Esophagus (tissue), 2 donors: ENCODE results near the gene FES. TPM values are rescaled to one million over a fixed set of nuclear protein-coding genes. Genes with fewer than 3 reads are reported as not detected.
A peak's percentile ranks its signal among the peaks of the same experiment; 100 is the strongest.

Source experiments
- H3K27ac ChIP-seq, 2 donors: one replicate each; pipeline ENCODE4 v1.5.1; 2013; ENCODE audit warnings: low read depth in 2 of 2, mild to moderate bottlenecking in 2 of 2, inconsistent platforms in 1 of 2, low read length in 1 of 2, moderate library complexity in 1 of 2
- H3K27me3 ChIP-seq, 2 donors: one replicate each; pipeline ENCODE4 v1.6.1; 2013; ENCODE audit warnings: low read length in 2 of 2, control low read depth in 1 of 2, mild to moderate bottlenecking in 1 of 2; ENCODE audit not compliant: insufficient read depth in 2 of 2, control insufficient read depth in 1 of 2
- H3K36me3 ChIP-seq, 2 donors: one replicate each; pipeline ENCODE4 v1.6.1; 2013; ENCODE audit warnings: low read length in 1 of 2; ENCODE audit not compliant: control insufficient read depth in 2 of 2, insufficient read depth in 2 of 2
- H3K4me1 ChIP-seq, 2 donors: one replicate each; pipeline ENCODE4 v1.6.1; 2013; ENCODE audit warnings: low read length in 1 of 2; ENCODE audit not compliant: control insufficient read depth in 2 of 2, insufficient read depth in 2 of 2
- H3K4me3 ChIP-seq, 2 donors: one replicate each; pipeline ENCODE4 v1.5.1; 2013; ENCODE audit warnings: low read length in 2 of 2, mild to moderate bottlenecking in 2 of 2, low read depth in 1 of 2, moderate library complexity in 1 of 2
- H3K9me3 ChIP-seq, 2 donors: one replicate each; pipeline ENCODE4 v1.6.1; 2013; ENCODE audit warnings: mild to moderate bottlenecking in 2 of 2, low read depth in 1 of 2, low read length in 1 of 2, moderate library complexity in 1 of 2; ENCODE audit not compliant: control insufficient read depth in 2 of 2, insufficient read depth in 1 of 2
- WGBS, 2 donors: extraction: QIAGEN DNeasy Blood & Tissue Kit; methylation state at CpG; one replicate each; pipeline ENCODE4 v1.1.7; 2013; 5-methylcytosine and 5-hydroxymethylcytosine counted together
- polyA plus RNA-seq, 2 donors: library from polyadenylated mRNA; stranded (reverse); fragments of 200-250 nt; gene quantifications; one replicate each; pipeline ENCODE4 v1.2.3, GENCODE V29; 2013
- donor health status: healthy with polysubstance abuse.
- donor health status: Bipolar disorder and iron deficiency.

Gene FES
- polyA plus RNA-seq, 2 donors, result 3.8 to 4.8 TPM

DNA sequence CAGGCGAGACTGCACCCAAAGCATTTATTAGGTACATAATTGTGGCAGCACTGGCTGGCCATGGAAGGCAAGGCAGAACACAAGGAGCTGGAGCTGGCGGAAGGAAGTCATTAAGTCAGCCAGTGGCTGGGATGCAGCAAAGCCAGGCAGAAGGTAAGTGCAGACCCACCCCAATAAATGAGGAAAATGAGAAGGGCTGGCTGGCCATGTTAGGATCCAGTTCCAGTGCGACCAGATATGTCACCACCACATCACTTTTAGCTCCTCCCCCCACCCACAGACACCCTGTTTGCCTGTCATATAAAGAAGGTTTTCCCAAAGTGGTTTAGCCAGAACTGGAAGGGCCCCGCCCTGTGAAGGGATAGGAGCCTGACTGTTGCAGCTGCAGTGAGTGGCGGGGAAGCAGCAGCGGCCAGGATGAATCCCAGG lies 16.0 kb upstream of the FES start, which contains the start of gene FURIN:
Gene FURIN (plus strand): TSS at position 328 of the 429 bp plus-strand sequence. CDS start 7,153 bp downstream, outside the sequence.
- H3K4me1 ChIP-seq, result peaks cover 8 to 14% of the 10 kb centered on the region in 2 donors
- no peaks in the 10 kb centered on the region for H3K27me3 ChIP-seq
- H3K27ac ChIP-seq, result peak within 1 kb of the TSS; percentile 76 to 90
- no peaks in the 10 kb centered on the region for H3K9me3 ChIP-seq
- H3K36me3 ChIP-seq, result no peaks in the 10 kb centered on the region
- 57 to 68% methylated on average over 6 of the region's 6 CpGs for WGBS, 2 donors
- H3K4me3 ChIP-seq, result no peak within 1 kb of the TSS

DNA sequence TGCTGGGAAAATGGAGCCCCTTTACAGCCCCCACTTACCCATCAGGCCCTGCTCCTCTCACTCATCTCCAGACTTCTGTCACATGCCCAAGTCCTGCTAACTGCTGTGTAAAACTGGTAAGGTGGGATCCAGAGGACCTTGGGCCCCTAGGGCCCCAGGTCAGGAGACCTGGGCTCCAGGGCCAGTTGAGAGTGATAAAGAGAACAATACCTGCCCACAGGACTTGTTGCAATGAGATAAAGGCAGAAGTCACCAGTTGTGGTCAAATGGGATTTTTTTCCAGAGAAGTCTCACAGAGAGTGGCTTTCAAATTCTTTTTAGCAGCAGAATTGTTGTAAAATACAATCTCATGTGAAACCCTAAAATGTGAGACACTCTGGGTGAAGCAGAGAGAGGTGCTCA lies 15.2 kb upstream of the FES start:
- H3K4me3 ChIP-seq, result no peak overlapping the region
- H3K27ac ChIP-seq, result peak overlapping the region; percentile 76 to 90
- H3K4me1 ChIP-seq, result peaks cover 13 to 21% of the 10 kb centered on the region in 2 donors
- no peaks in the 10 kb centered on the region for H3K36me3 ChIP-seq
- no peaks in the 10 kb centered on the region for H3K9me3 ChIP-seq
- no peaks in the 10 kb centered on the region for H3K27me3 ChIP-seq

DNA sequence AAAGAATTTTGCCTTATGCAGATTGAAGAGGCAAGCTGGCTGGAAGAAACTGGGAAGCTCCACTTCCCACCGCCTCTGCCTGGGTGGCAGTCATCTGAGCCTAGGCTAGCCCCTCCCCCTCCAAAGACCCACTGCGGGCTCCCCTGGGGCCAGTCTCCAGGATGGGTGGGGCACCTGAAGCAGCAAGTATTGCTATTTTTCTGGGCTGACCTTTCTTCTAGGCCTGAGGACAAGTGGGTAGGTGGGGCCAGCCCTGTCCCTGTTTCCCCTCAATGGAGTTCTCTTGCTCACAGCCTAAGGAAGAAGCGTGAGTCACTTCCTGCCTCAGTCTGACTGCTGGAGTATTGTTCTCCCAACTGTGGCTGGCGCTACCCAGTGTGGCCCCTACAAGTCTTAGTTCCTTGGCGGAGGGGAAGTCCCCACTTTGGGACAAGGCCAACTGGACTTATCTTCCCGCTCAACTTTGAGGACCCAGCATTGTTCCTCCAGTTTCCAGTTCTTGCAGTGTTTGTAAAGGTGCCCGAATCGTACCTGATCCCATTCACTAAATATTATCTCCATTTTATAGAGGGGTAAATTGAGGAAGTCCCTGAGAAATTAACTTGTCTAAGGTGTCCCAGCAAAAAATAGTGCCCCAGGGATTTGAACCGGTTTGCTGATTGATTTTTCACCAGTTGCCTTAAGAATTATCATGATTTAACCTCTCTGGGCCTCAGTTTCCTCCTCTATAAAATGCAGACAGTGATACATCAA lies 14.5 kb upstream of the FES start:
- 35 to 41% methylated on average over 9 of the region's 9 CpGs for WGBS, 2 donors
- Histone ChIP-seq H3K9me3 (no peaks in the 10 kb centered on the region), H3K4me3 (no peak overlapping the region), H3K36me3 (no peaks in the 10 kb centered on the region), H3K4me1 (peaks cover 14 to 23% of the 10 kb centered on the region in 2 donors), H3K27ac (peak overlapping the region; percentile 76 to 90), H3K27me3 (no peaks in the 10 kb centered on the region)

DNA sequence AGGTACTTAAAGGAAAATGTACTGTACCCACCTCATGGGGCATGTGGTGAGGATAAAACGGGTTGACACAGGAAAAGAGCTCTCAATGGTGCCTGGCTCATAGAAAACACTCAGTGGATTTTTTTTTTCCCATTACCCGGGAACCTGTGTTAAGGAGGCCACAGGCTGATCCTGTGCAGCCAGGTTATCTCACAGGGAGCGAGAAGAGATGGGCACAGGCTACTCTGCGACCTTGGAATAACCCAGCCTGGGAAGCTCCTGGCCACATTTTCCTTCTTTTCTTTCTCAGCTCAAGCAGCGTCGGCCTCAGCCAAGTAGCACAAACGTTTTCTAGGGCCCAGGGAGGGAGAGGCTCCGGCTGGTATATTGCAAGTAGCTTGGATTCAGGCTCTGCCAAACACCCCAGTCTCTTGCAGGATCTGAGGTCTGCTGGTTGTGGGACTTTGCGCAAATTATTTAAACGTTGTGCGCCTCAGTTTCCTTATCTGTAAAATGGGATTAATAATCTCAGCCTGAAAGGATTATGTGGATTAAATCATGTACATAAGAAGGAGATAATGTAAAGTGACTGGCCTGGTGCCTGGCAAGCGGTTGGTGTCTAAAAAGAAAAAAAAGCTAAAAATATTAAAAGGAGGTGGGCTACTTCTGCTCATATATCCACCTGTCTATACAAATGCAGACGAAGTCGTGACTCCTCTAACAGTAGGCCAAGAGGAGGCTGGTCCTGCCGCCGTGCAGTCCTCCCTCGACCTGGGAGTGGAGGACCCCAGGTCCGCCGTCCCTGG lies 13.8 kb upstream of the FES start:
- Histone ChIP-seq H3K36me3 (peaks cover 0 to 2% of the 10 kb centered on the region in 2 donors), H3K4me3 (peak overlapping the region; percentile 74 to 81), H3K27me3 (no peaks in the 10 kb centered on the region), H3K9me3 (no peaks in the 10 kb centered on the region), H3K4me1 (peaks cover 14 to 23% of the 10 kb centered on the region in 2 donors), H3K27ac (peak overlapping the region; percentile 87 to 89)
- 24 to 32% methylated on average over 19 of the region's 19 CpGs for WGBS, 2 donors

DNA sequence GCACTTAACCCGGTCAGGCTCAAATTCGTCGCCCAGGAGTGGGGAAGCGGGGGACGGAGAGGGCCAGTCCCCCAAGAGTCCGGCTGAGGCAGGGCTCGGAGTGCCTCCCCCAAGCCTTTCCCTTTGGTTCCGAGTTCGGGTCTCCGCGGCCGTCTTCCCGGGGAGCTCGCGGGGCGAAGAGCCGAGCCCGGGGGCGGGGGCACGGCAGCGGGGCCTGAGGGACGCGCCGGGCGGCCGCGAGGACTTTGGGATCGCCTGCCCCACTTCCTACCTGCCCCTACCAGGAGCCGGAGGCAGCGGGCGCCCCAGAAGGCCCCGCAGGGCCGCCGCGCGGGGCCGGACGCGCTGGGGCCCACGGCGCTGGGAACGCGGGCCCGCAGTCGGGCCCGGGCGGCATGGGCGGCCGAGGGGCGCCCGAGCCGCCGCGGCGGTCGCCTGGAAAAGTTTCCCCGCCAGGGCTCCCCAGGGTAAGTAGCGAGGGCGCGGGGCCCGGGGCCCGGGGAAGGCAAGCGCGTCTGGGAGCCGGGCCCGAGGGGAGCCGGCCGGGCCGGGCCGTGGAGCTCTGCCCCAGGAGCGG lies 13.1 kb upstream of the FES start:
- peaks cover 0 to 6% of the 10 kb centered on the region in 2 donors for H3K36me3 ChIP-seq
- WGBS, 2 donors, result 0 to 1% methylated on average over 35 to 71 of the region's 71 CpGs
- peak overlapping the region; percentile 87 to 89 for H3K27ac ChIP-seq
- no peaks in the 10 kb centered on the region for H3K9me3 ChIP-seq
- H3K27me3 ChIP-seq, result no peaks in the 10 kb centered on the region
- peak overlapping the region; percentile 74 to 81 for H3K4me3 ChIP-seq
- H3K4me1 ChIP-seq, result peaks cover 12 to 23% of the 10 kb centered on the region in 2 donors

DNA sequence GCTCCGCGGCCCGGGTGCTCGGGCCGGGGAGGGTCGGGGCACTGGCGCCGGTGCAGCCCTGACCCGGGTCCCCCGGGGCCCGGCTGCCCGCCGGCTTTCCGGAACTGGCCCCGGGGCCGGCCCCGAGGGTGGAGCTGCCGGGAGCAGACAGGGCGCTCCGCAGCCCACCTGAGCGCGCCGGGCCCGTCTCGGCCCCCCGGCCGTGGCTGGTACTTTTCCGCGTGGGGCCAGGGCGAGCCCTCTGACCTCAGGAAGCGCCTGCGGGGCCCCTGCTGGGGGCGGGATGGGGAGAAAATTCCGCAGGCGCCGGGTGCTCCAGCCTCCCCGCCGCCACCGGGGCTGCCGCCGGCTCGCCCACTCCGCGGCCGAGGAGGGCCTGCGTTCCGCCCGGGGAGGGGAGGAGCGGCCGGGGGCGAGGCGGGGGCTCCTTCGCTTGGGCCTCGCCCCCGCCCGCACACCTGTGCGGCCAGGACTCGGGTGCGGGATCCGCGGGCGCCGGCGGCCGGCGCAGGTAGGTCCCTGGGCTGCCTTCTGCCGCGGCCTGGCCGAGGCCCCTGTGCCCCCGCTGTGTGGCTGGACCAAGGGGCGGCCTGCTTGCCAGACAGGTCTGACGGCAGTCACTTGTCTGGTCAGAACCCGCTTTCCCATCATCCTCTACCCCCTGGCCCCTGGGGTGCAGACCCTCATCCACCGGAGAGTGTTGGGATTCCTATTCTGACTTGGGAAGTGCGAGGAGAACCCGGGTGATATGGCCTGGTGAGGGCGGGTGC lies 12.4 kb upstream of the FES start:
- Histone ChIP-seq H3K36me3 (peaks cover 0 to 13% of the 10 kb centered on the region in 2 donors), H3K9me3 (no peaks in the 10 kb centered on the region), H3K4me1 (peaks cover 11 to 23% of the 10 kb centered on the region in 2 donors), H3K27me3 (no peaks in the 10 kb centered on the region), H3K27ac (peak overlapping the region; percentile 87 to 89), H3K4me3 (peak overlapping the region; percentile 74 to 81)
- WGBS, 2 donors, result 1% methylated on average over 24 to 77 of the region's 77 CpGs

DNA sequence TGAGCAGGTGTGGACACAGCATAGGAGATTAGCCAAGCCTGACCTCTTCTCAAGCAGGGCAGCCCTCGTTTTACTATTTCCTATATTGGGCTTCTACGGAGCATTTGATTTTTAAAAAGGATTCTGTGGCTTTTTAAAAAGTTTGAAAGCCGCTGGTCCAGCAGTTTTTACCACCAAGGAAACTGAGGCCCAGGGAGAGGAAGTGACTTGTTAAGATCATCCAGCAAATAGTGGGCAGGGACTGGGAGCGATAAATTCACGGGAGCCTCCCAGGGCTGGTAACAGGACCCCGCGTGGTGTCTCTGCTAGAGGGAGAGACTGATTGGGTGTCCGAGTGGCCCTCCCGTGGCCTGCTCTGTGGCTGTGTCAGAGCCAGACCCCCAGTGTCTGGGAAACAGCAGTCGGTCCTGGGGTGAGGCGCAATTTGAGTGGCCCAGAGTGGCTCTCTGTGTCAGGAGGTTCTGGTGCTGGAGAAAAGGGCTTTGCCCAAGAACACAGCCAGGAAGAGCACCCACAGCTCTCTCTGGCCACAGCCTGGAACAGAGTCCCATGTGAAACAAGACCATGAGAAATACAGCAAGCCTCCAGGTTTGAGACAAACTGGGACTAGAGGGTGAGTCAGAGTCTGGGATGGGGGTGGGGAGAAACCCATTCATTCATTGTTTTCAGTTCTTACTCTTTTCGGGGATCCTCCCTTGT lies 11.7 kb upstream of the FES start:
- Histone ChIP-seq H3K27ac (peak overlapping the region; percentile 87 to 89), H3K9me3 (no peaks in the 10 kb centered on the region), H3K27me3 (no peaks in the 10 kb centered on the region), H3K4me3 (peak overlapping the region; percentile 74 to 81), H3K36me3 (peaks cover 0 to 20% of the 10 kb centered on the region in 2 donors), H3K4me1 (peaks cover 11 to 23% of the 10 kb centered on the region in 2 donors)
- 27 to 30% methylated on average over 12 of the region's 12 CpGs for WGBS, 2 donors

DNA sequence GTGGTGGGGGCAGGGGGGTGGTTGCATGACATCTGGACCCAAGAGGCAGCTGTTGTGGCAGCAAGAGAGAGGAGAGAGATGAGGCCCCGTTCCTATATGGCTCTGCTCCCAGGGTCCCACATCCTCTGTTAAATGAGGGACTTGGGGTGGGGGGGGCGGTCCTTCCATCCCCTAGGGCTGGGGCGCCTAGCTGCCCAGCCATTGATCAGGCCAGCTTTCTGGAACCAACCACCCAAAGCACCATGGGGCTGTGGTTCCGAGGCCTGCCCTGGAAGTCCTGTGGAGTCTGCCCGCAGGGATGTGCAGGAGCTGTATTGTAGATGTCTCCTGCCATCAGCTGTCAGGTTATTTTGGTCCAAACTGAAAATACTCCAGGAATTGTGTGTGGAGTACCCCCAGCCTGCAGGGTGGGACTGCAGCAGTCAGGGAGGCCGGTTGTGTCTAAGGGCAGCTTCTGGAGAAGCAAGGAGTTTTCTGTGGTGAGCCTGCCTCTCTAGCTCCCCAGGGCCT lies 10.8 kb upstream of the FES start:
- H3K9me3 ChIP-seq, result no peaks in the 10 kb centered on the region
- peaks cover 0 to 27% of the 10 kb centered on the region in 2 donors for H3K36me3 ChIP-seq
- peak overlapping the region in 1 of 2 donors; percentile 1 for H3K4me3 ChIP-seq
- H3K27me3 ChIP-seq, result no peaks in the 10 kb centered on the region
- peaks cover 11 to 19% of the 10 kb centered on the region in 2 donors for H3K4me1 ChIP-seq
- 65 to 82% methylated on average over 6 of the region's 6 CpGs for WGBS, 2 donors
- peak overlapping the region in 1 of 2 donors; percentile 16 for H3K27ac ChIP-seq
